HL-60 (cell line): ENCODE data around the gene BRAT1.

Experiments
- DNase-seq, 2 experiments: peaks; one replicate each; pipeline ENCODE4 v3.0.0-alpha.2; 2010 to 2020; ENCODE audit warnings: low read depth in 1 of 2, low spot score in 1 of 2
- H3K27ac ChIP-seq: fragments of 250-450 bp; sonication (Bioruptor Pico); replicated peaks from 2 replicates; pipeline ENCODE4 v1.5.1; 2020; ENCODE audit warnings: mild to moderate bottlenecking, moderate library complexity
- H3K27me3 ChIP-seq: fragments of 250-450 bp; sonication (Bioruptor Pico); 2 replicates; pipeline ENCODE4 v1.5.1; 2021; ENCODE audit warnings: mild to moderate bottlenecking, moderate library complexity; ENCODE audit not compliant: insufficient read depth, poor library complexity, severe bottlenecking
- H3K4me3 ChIP-seq: replicated peaks from 2 replicates; pipeline ENCODE4 v1.5.1; 2011; ENCODE audit warnings: mild to moderate bottlenecking, control low read depth, low read length; ENCODE audit not compliant: insufficient read depth
- GABPA ChIP-seq: IDR thresholded peaks from 2 replicates; pipeline ENCODE4 v1.6.1; 2012; ENCODE audit warnings: low read depth
- POLR2AphosphoS5 ChIP-seq: IDR thresholded peaks from 2 replicates; pipeline ENCODE4 v1.6.1; 2012; ENCODE audit warnings: low read depth
- REST ChIP-seq: IDR thresholded peaks from 2 replicates; pipeline ENCODE4 v1.6.1; 2012; ENCODE audit warnings: low read depth; ENCODE audit not compliant: insufficient replicate concordance
- SPI1 ChIP-seq: IDR thresholded peaks from 2 replicates; pipeline ENCODE4 v1.6.1; 2012; ENCODE audit warnings: low read depth, mild to moderate bottlenecking, borderline replicate concordance
- TF ChIP-seq, protein P1 (sequence below): IDR thresholded peaks from one replicate; pipeline ENCODE4 v1.5.1; 2011; ENCODE audit warnings: low read length, control low read depth, inconsistent platforms; ENCODE audit not compliant: insufficient read depth

BRAT1 gene

GRCh38 chr7:2525658-2526630, 29.4 kb downstream of the BRAT1 start:
- peak in 1 of 2 experiments; percentile 67 for DNase-seq
- no peaks in the 10 kb centered on the region for H3K27me3 ChIP-seq
- peak overlapping the region; percentile 33 for H3K27ac ChIP-seq
- no peak overlapping the region for H3K4me3 ChIP-seq
- TF ChIP-seq, protein P1, sequence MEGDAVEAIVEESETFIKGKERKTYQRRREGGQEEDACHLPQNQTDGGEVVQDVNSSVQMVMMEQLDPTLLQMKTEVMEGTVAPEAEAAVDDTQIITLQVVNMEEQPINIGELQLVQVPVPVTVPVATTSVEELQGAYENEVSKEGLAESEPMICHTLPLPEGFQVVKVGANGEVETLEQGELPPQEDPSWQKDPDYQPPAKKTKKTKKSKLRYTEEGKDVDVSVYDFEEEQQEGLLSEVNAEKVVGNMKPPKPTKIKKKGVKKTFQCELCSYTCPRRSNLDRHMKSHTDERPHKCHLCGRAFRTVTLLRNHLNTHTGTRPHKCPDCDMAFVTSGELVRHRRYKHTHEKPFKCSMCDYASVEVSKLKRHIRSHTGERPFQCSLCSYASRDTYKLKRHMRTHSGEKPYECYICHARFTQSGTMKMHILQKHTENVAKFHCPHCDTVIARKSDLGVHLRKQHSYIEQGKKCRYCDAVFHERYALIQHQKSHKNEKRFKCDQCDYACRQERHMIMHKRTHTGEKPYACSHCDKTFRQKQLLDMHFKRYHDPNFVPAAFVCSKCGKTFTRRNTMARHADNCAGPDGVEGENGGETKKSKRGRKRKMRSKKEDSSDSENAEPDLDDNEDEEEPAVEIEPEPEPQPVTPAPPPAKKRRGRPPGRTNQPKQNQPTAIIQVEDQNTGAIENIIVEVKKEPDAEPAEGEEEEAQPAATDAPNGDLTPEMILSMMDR, result no peak
- TF ChIP-seq GABPA (no peak), POLR2AphosphoS5 (no peak), SPI1 (peak; percentile 83), REST (no peak)

DNA sequence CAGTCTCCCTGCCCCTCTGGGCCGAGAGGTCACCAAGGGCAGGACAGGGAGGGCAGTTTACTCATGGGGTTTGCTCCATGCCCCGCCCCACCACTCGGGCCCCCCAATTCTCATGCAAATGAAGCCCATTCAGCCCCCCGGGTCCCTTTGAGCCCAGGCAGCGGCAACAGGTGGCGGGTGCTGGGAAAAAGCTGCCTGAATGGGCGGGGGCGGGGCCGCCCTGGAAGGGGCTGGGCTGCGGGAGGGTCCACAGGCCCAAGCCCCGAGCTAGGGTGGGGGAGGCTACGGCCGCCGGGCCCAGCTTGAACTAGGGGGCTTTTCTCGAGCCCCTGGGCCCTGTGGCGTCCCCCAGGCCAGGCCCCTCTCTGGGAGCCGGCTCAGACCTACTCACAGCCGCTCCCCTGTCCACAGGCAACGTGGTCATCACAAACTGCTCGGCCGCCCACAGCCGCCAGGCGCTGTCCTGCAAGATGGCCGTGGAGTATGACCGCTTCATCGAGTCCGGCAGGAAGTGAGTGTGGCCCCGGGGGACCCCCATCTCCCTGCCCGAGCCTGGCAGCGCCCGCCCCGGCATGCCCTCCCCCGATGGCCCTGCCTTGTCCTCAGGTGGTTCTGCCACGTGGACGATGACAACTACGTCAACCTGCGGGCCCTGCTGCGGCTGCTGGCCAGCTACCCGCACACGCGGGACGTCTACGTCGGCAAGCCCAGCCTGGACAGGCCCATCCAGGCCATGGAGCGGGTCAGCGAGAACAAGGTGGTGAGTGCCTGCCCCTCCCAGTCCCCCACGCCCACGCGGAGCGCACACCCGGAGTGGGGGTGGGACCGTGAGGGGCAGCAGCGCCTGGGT, 30.3 kb downstream of the BRAT1 start:
- TF ChIP-seq SPI1 (no peak), GABPA (no peak), REST (no peak), POLR2AphosphoS5 (no peak)
- TF ChIP-seq, protein P1, result no peak
- H3K4me3 ChIP-seq, result no peak overlapping the region
- H3K27ac ChIP-seq, result peak overlapping the region; percentile 33
- DNase-seq, result no peak
- no peaks in the 10 kb centered on the region for H3K27me3 ChIP-seq

GRCh38 chr7:2523941-2524807, 31.1 kb downstream of the BRAT1 start:
- DNase-seq, result peak; percentile 42 to 45

More at GRCh38 chr7:2523941-2524807, 31.1 kb downstream of the BRAT1 start:
- Histone ChIP-seq H3K27ac (peak overlapping the region; percentile 46), H3K27me3 (no peaks in the 10 kb centered on the region), H3K4me3 (peak overlapping the region; percentile 71)
- TF ChIP-seq SPI1, result no peak
- TF ChIP-seq POLR2AphosphoS5, result no peak
- TF ChIP-seq REST, result no peak
- TF ChIP-seq, protein P1, result no peak
- TF ChIP-seq GABPA, result no peak
